Epithelial cell of proximal tubule (primary cell): ENCODE results near the gene SLC25A12. TPM values are rescaled to one million over a fixed set of nuclear protein-coding genes. Genes with fewer than 3 reads are reported as not detected.

Source experiments
- DNase-seq: peaks from one replicate; pipeline ENCODE4 v3.0.0-alpha.2; 2011; ENCODE audit warnings: low read depth
- H3K4me3 ChIP-seq: 2 replicates; pipeline ENCODE4 v1.5.1; 2011; ENCODE audit warnings: low read depth, mild to moderate bottlenecking, low read length
- CTCF ChIP-seq: conservative IDR thresholded peaks from 2 replicates; pipeline ENCODE4 v1.5.1; 2012; ENCODE audit warnings: low read depth, mild to moderate bottlenecking, low read length
- total RNA-seq: library from RNA; depleted of rRNA; stranded (reverse); fragments of >200 nt; gene quantifications from 2 replicates; pipeline ENCODE4 v1.2.3, GENCODE V29; 2015

The SLC25A12 gene
- total RNA-seq, 1 donor from 2014 or later: 8.6 TPM

- DNase-seq: peak; percentile 2
Observed at GRCh38 chr2:171923206-171923605, 29.2 kb upstream of the SLC25A12 start.

GRCh38 chr2:171922230-171923022 lies 28.4 kb upstream of the SLC25A12 start, which contains the start of gene HAT1:
Gene HAT1, plus strand, starts transcription at chr2:171922461. Its CDS starts 40 bp downstream, at chr2:171922501.
- TF ChIP-seq CTCF: no peak
- DNase-seq: peak; percentile 69
- H3K4me3 ChIP-seq: peak within 1 kb of the TSS; percentile 67

More at GRCh38 chr2:171923206-171923605, 29.2 kb upstream of the SLC25A12 start:
- no peak for TF ChIP-seq CTCF
- peak overlapping the region; percentile 67 for H3K4me3 ChIP-seq

- no peak for DNase-seq
- H3K4me3 ChIP-seq: peak overlapping the region; percentile 67
- TF ChIP-seq CTCF: no peak
Observed at GRCh38 chr2:171921970-171922229, 27.9 kb upstream of the SLC25A12 start.

GRCh38 chr2:171919453-171919852 lies 25.4 kb upstream of the SLC25A12 start:
- TF ChIP-seq CTCF: no peak
- no peak overlapping the region for H3K4me3 ChIP-seq
- DNase-seq: no peak

- TF ChIP-seq CTCF: no peak
- no peak for DNase-seq
- no peak overlapping the region for H3K4me3 ChIP-seq
Observed at GRCh38 chr2:171913517-171913916, 19.5 kb upstream of the SLC25A12 start.

GRCh38 chr2:171910494-171910893 lies 16.4 kb upstream of the SLC25A12 start:
- TF ChIP-seq CTCF: no peak
- H3K4me3 ChIP-seq: no peak overlapping the region
- DNase-seq: no peak

GRCh38 chr2:171909266-171909665 lies 15.2 kb upstream of the SLC25A12 start:
- no peak for TF ChIP-seq CTCF
- no peak for DNase-seq
- no peak overlapping the region for H3K4me3 ChIP-seq
